Naive thymus-derived CD4-positive, alpha-beta T cell (primary cell): ENCODE measurements around the gene RIMKLA. TPM values are rescaled to one million over a fixed set of nuclear protein-coding genes. Genes with fewer than 3 reads are reported as not detected.

Source experiments
- ATAC-seq: fragments of 150-1000 bp; cut with Tn5 transposase; 2 replicates; pipeline ENCODE4 v1.10.0; 2021; ENCODE audit warnings: mild to moderate bottlenecking, moderate library complexity
- CTCF ChIA-PET: fragments of 350-600 bp; sonication (Branson Sonifier 250); formaldehyde crosslinking; loops from one replicate; lab custom pipeline; 2021; ENCODE audit warnings: antibody characterized with exemption; lab: Charles Lee
- POLR2A ChIA-PET: fragments of 350-600 bp; sonication (Branson Sonifier 250); formaldehyde crosslinking; loops from one replicate; lab custom pipeline; 2021; ENCODE audit warnings: antibody characterized with exemption, inconsistent platforms; lab: Charles Lee
- DNase-seq, 9 donors: peaks; one replicate each; pipeline versions ENCODE4 v3.0.0 to v3.0.0-alpha.2; 2020 to 2022; ENCODE audit warnings: mixed read lengths in 1 of 9
- H3K27ac ChIP-seq: one replicate; pipeline ENCODE4 v1.7.0; 2013; ENCODE audit warnings: mild to moderate bottlenecking, low read depth, low read length, moderate library complexity
- H3K27me3 ChIP-seq, 2 donors: one replicate each; pipeline ENCODE4 v1.7.0; 2013; ENCODE audit warnings: low read length in 2 of 2, mild to moderate bottlenecking in 2 of 2, moderate library complexity in 2 of 2; ENCODE audit not compliant: control insufficient read depth in 2 of 2, insufficient read depth in 2 of 2
- H3K36me3 ChIP-seq, 3 experiments: 1 replicate in 2 of 3; 2 replicates in 1 of 3; pipeline ENCODE4 v1.7.0; 2013; ENCODE audit warnings: low read length in 3 of 3, mild to moderate bottlenecking in 3 of 3, moderate library complexity in 1 of 3; ENCODE audit not compliant: insufficient read depth in 3 of 3, control insufficient read depth in 2 of 3
- H3K4me1 ChIP-seq, 2 donors: one replicate each; pipeline ENCODE4 v1.7.0; 2013; ENCODE audit warnings: low read length in 2 of 2, mild to moderate bottlenecking in 2 of 2, moderate library complexity in 1 of 2; ENCODE audit not compliant: control insufficient read depth in 2 of 2, insufficient read depth in 2 of 2
- H3K4me3 ChIP-seq: 2 replicates; pipeline ENCODE4 v1.7.0; 2013; ENCODE audit warnings: mild to moderate bottlenecking, low read length
- H3K9me3 ChIP-seq, 3 experiments: 1 replicate in 2 of 3; 2 replicates in 1 of 3; pipeline ENCODE4 v1.7.0; 2013; ENCODE audit warnings: low read length in 3 of 3; ENCODE audit not compliant: control insufficient read depth in 2 of 3
- H3K27ac Mint-ChIP-seq, 9 donors: one replicate each; pipeline ENCODE4 v1.8.0; 2020 to 2022; ENCODE audit warnings: mixed read lengths in 9 of 9, mild to moderate bottlenecking in 8 of 9, moderate library complexity in 5 of 9, inconsistent platforms in 2 of 9
- H3K27me3 Mint-ChIP-seq, 5 donors: one replicate each; pipeline ENCODE4 v1.8.0; 2021 to 2022; ENCODE audit warnings: mixed read lengths in 5 of 5, mild to moderate bottlenecking in 1 of 5
- H3K36me3 Mint-ChIP-seq, 5 donors: one replicate each; pipeline ENCODE4 v1.8.0; 2020 to 2022; ENCODE audit warnings: mixed read lengths in 5 of 5, mild to moderate bottlenecking in 3 of 5, inconsistent platforms in 1 of 5
- H3K4me1 Mint-ChIP-seq, 7 donors: one replicate each; pipeline ENCODE4 v1.8.0; 2020 to 2022; ENCODE audit warnings: mixed read lengths in 7 of 7, mild to moderate bottlenecking in 3 of 7, inconsistent platforms in 1 of 7
- H3K4me3 Mint-ChIP-seq, 10 donors: one replicate each; pipeline ENCODE4 v1.8.0; 2020 to 2022; ENCODE audit warnings: mild to moderate bottlenecking in 10 of 10, mixed read lengths in 10 of 10, moderate library complexity in 6 of 10, inconsistent platforms in 2 of 10
- H3K9me3 Mint-ChIP-seq, 11 donors: one replicate each; pipeline ENCODE4 v1.8.0; 2020 to 2022; ENCODE audit warnings: mixed read lengths in 11 of 11, mild to moderate bottlenecking in 4 of 11, inconsistent platforms in 1 of 11, moderate library complexity in 1 of 11
- intact Hi-C, 2 donors: fragments of 100-400 bp; cut with micrococcal nuclease; formaldehyde crosslinking; loops; one replicate each; pipeline ENCODE4 v1.15.1; 2023
- polyA plus RNA-seq, 2 donors: library from polyadenylated mRNA; unstranded; fragments of 300-500 nt; fragmentation: Illumina TruSeq; gene quantifications; one replicate each; pipeline ENCODE4 v1.2.3, GENCODE V29; 2021
- total RNA-seq, 6 experiments: library from RNA in 5 of 6; stranded (reverse) in 5 of 6; gene quantifications; 1 replicate in 5 of 6; 2 replicates in 1 of 6; pipeline ENCODE4 v1.2.3 and lab custom pipeline; 2021 to 2026

The RIMKLA gene
- total and polyA plus RNA-seq, 7 experiments from 2014 or later = 0.03 to 3.1 (median 0.17) TPM; not detected in 3

- no peak for ATAC-seq
- H3K27me3 Mint-ChIP-seq = peaks cover 0 to 9% (median 0%) of the 10 kb centered on the region in 5 donors
- CTCF ChIA-PET = interaction anchor here (1.4 kb wide), 1 partner anchor 260 kb away, joined by 3 read pairs; no protein-coding TSS in a partner anchor
- H3K36me3 ChIP-seq = no peaks in the 10 kb centered on the region
- H3K27ac ChIP-seq = no peak overlapping the region
- no peaks in the 10 kb centered on the region for H3K9me3 Mint-ChIP-seq
- H3K27ac Mint-ChIP-seq = no peak overlapping the region
- no peak for DNase-seq
- H3K4me1 ChIP-seq = no peaks in the 10 kb centered on the region
- no peaks in the 10 kb centered on the region for H3K9me3 ChIP-seq
- H3K27me3 ChIP-seq = peaks cover 0 to 3% of the 10 kb centered on the region in 2 donors
- H3K4me1 Mint-ChIP-seq = peaks cover 0 to 4% (median 0%) of the 10 kb centered on the region in 7 donors
- H3K36me3 Mint-ChIP-seq = peaks cover 0 to 17% (median 0%) of the 10 kb centered on the region in 5 donors
- intact Hi-C loops = no loop called here
- H3K4me3 ChIP-seq = no peak overlapping the region
- POLR2A ChIA-PET = interaction anchor here (0.7 kb wide), 1 partner anchor 22 kb away, joined by 3 read pairs; the partner anchor contains the start of gene ZMYND12
- no peak overlapping the region for H3K4me3 Mint-ChIP-seq
Measured at GRCh38 chr1:42433369-42433768, 52.8 kb downstream of the RIMKLA start.

GRCh38 chr1:42434340-42434739 is 53.7 kb downstream of the RIMKLA start:
- H3K36me3 ChIP-seq = no peaks in the 10 kb centered on the region
- H3K27me3 Mint-ChIP-seq = peaks cover 0 to 9% (median 0%) of the 10 kb centered on the region in 5 donors
- DNase-seq (no peak), ATAC-seq (no peak)
- H3K27ac Mint-ChIP-seq = no peak overlapping the region
- no peaks in the 10 kb centered on the region for H3K4me1 ChIP-seq
- ChIA-PET POLR2A (interaction anchor here (0.6 kb wide), 1 partner anchor 23 kb away, joined by 5 read pairs; no protein-coding TSS in a partner anchor), CTCF (no interaction called here)
- no peak overlapping the region for H3K27ac ChIP-seq
- H3K4me3 ChIP-seq = no peak overlapping the region
- H3K9me3 ChIP-seq = no peaks in the 10 kb centered on the region
- no peak overlapping the region for H3K4me3 Mint-ChIP-seq
- intact Hi-C loops = no loop called here
- peaks cover 0 to 2% (median 0%) of the 10 kb centered on the region in 11 donors for H3K9me3 Mint-ChIP-seq
- peaks cover 0 to 17% (median 0%) of the 10 kb centered on the region in 5 donors for H3K36me3 Mint-ChIP-seq
- peaks cover 0 to 4% (median 0%) of the 10 kb centered on the region in 7 donors for H3K4me1 Mint-ChIP-seq
- H3K27me3 ChIP-seq = peaks cover 0 to 3% of the 10 kb centered on the region in 2 donors

GRCh38 chr1:42439940-42440339 is 59.3 kb downstream of the RIMKLA start:
- Mint-ChIP-seq H3K4me3 (no peak overlapping the region), H3K4me1 (peaks cover 0 to 4% (median 0%) of the 10 kb centered on the region in 7 donors), H3K9me3 (peaks cover 0 to 2% (median 0%) of the 10 kb centered on the region in 11 donors), H3K36me3 (peaks cover 0 to 14% (median 0%) of the 10 kb centered on the region in 5 donors), H3K27me3 (peaks cover 0 to 4% (median 0%) of the 10 kb centered on the region in 5 donors), H3K27ac (no peak overlapping the region)
- DNase-seq (no peak), ATAC-seq (no peak)
- H3K27ac ChIP-seq = no peak overlapping the region
- ChIA-PET CTCF (interaction anchor here (0.6 kb wide), 1 partner anchor 1315 kb away, joined by 4 read pairs; no protein-coding TSS in a partner anchor), POLR2A (no interaction called here)
- intact Hi-C loops = no loop called here
- no peak overlapping the region for H3K4me3 ChIP-seq
- H3K9me3 ChIP-seq = no peaks in the 10 kb centered on the region
- no peaks in the 10 kb centered on the region for H3K36me3 ChIP-seq
- H3K27me3 ChIP-seq = peaks cover 0 to 3% of the 10 kb centered on the region in 2 donors
- no peaks in the 10 kb centered on the region for H3K4me1 ChIP-seq

GRCh38 chr1:42442662-42443061 is 62.1 kb downstream of the RIMKLA start:
- intact Hi-C loops = no loop called here
- H3K27ac Mint-ChIP-seq = no peak overlapping the region
- no peak overlapping the region for H3K4me3 Mint-ChIP-seq
- ChIA-PET CTCF (no interaction called here), POLR2A (no interaction called here)
- no peak overlapping the region for H3K4me3 ChIP-seq
- no peaks in the 10 kb centered on the region for H3K27me3 Mint-ChIP-seq
- no peak for ATAC-seq
- peaks cover 0 to 3% (median 0%) of the 10 kb centered on the region in 7 donors for H3K4me1 Mint-ChIP-seq
- H3K36me3 ChIP-seq = no peaks in the 10 kb centered on the region
- H3K9me3 Mint-ChIP-seq = peaks cover 0 to 3% (median 0%) of the 10 kb centered on the region in 11 donors
- H3K36me3 Mint-ChIP-seq = peaks cover 0 to 8% (median 0%) of the 10 kb centered on the region in 5 donors
- no peaks in the 10 kb centered on the region for H3K9me3 ChIP-seq
- no peaks in the 10 kb centered on the region for H3K4me1 ChIP-seq
- H3K27me3 ChIP-seq = no peaks in the 10 kb centered on the region
- DNase-seq = no peak
- no peak overlapping the region for H3K27ac ChIP-seq

GRCh38 chr1:42449256-42449655 is 68.7 kb downstream of the RIMKLA start:
- intact Hi-C loops = no loop called here
- ChIA-PET POLR2A (no interaction called here), CTCF (interaction anchor here (0.6 kb wide), 1 partner anchor 1479 kb away, joined by 3 read pairs; no protein-coding TSS in a partner anchor)
- no peaks in the 10 kb centered on the region for H3K9me3 ChIP-seq
- Mint-ChIP-seq H3K4me3 (no peak overlapping the region), H3K27me3 (peaks cover 0 to 4% (median 0%) of the 10 kb centered on the region in 5 donors), H3K4me1 (peaks cover 0 to 6% (median 0%) of the 10 kb centered on the region in 7 donors), H3K36me3 (peaks cover 0 to 4% (median 0%) of the 10 kb centered on the region in 5 donors), H3K27ac (no peak overlapping the region), H3K9me3 (peaks cover 0 to 1% (median 0%) of the 10 kb centered on the region in 11 donors)
- DNase-seq (no peak), ATAC-seq (no peak)
- no peak overlapping the region for H3K4me3 ChIP-seq
- no peaks in the 10 kb centered on the region for H3K4me1 ChIP-seq
- no peak overlapping the region for H3K27ac ChIP-seq
- H3K27me3 ChIP-seq = no peaks in the 10 kb centered on the region
- no peaks in the 10 kb centered on the region for H3K36me3 ChIP-seq

GRCh38 chr1:42450061-42450460 is 69.5 kb downstream of the RIMKLA start:
- Histone ChIP-seq H3K27ac (no peak overlapping the region), H3K36me3 (no peaks in the 10 kb centered on the region), H3K4me1 (no peaks in the 10 kb centered on the region), H3K27me3 (no peaks in the 10 kb centered on the region), H3K4me3 (no peak overlapping the region), H3K9me3 (no peaks in the 10 kb centered on the region)
- POLR2A ChIA-PET = interaction anchor here (0.8 kb wide), 1 partner anchor 10 kb away, joined by 3 read pairs; no protein-coding TSS in a partner anchor
- intact Hi-C loops = loop anchor here (10.0 kb wide), 3 partner anchors 275 to 785 kb away; no protein-coding TSS in a partner anchor
- CTCF ChIA-PET = interaction anchor here (0.6 kb wide), 1 partner anchor 1479 kb away, joined by 3 read pairs; no protein-coding TSS in a partner anchor
- ATAC-seq = no peak
- peaks cover 0 to 1% (median 0%) of the 10 kb centered on the region in 11 donors for H3K9me3 Mint-ChIP-seq
- DNase-seq = no peak
- H3K36me3 Mint-ChIP-seq = peaks cover 0 to 4% (median 0%) of the 10 kb centered on the region in 5 donors
- no peak overlapping the region for H3K4me3 Mint-ChIP-seq
- peaks cover 0 to 4% (median 0%) of the 10 kb centered on the region in 5 donors for H3K27me3 Mint-ChIP-seq
- H3K4me1 Mint-ChIP-seq = peaks cover 0 to 7% (median 2%) of the 10 kb centered on the region in 7 donors
- H3K27ac Mint-ChIP-seq = no peak overlapping the region
